LHCN-M2 (cell line): ENCODE measurements around the gene PPM1J. TPM values are rescaled to one million over a fixed set of nuclear protein-coding genes. Genes with fewer than 3 reads are reported as not detected.

Source experiments
- total RNA-seq: library from RNA; depleted of rRNA; stranded (reverse); fragments of >200 nt; gene quantifications from 2 replicates; pipeline ENCODE4 v1.2.3, GENCODE V29; 2014; rRNA removed

PPM1J gene
- total RNA-seq, 1 experiment from 2014 or later: 1.1 TPM

Other genes starting within 250 kb of the PPM1J start
- gene WNT2B, start 206.4 kb downstream of the PPM1J start, total RNA-seq: 0.23 and 0.38 TPM in 2 replicates
- gene ST7L, start 96.2 kb downstream of the PPM1J start, total RNA-seq: 22.3 and 23.2 TPM in 2 replicates
- gene CAPZA1, start 95.5 kb downstream of the PPM1J start, total RNA-seq: 314 and 346 TPM in 2 replicates
- gene MOV10, start 40.7 kb downstream of the PPM1J start, total RNA-seq: 38.5 and 45.1 TPM in 2 replicates
- gene RHOC, start 8.2 kb downstream of the PPM1J start, total RNA-seq: 518 and 661 TPM in 2 replicates
- gene SLC16A1, start 240.9 kb upstream of the PPM1J start, total RNA-seq: 79.1 TPM in 2 replicates